Liver (tissue), 3 donors: ENCODE measurements around the gene C1QTNF12.

Experiments
- CTCF ChIP-seq: fragments of 150-350 bp; IDR thresholded peaks from 2 replicates; pipeline ENCODE4 v1.5.1; 2017; ENCODE audit warnings: improper control_type of control experiment, low read depth, low read length; ENCODE audit not compliant: missing input control
- EGR1 ChIP-seq, 2 donors: IDR thresholded peaks; 2 replicates each; pipeline ENCODE4 v1.6.1; 2016 to 2018; ENCODE audit warnings: antibody characterized with exemption in 2 of 2, low read depth in 2 of 2
- FOXA1 ChIP-seq: IDR thresholded peaks from 2 replicates; pipeline ENCODE4 v1.6.1; 2016; ENCODE audit warnings: antibody characterized with exemption
- GABPA ChIP-seq, 2 donors: IDR thresholded peaks in 1 of 2; conservative IDR thresholded peaks in 1 of 2; 2 replicates each; pipeline ENCODE4 v1.6.1; 2016; ENCODE audit warnings: antibody characterized with exemption in 2 of 2, mild to moderate bottlenecking in 1 of 2, moderate library complexity in 1 of 2
- JUND ChIP-seq, 2 donors: IDR thresholded peaks; 2 replicates each; pipeline ENCODE4 v1.6.1; 2016; ENCODE audit warnings: antibody characterized with exemption in 2 of 2
- MAX ChIP-seq: IDR thresholded peaks from 2 replicates; pipeline ENCODE4 v1.6.1; 2016; ENCODE audit warnings: antibody characterized with exemption
- RXRA ChIP-seq, 2 donors: IDR thresholded peaks; 2 replicates each; pipeline ENCODE4 v1.6.1; 2017 to 2018; ENCODE audit warnings: antibody characterized with exemption in 2 of 2, mild to moderate bottlenecking in 1 of 2
- SP1 ChIP-seq: IDR thresholded peaks from 2 replicates; pipeline ENCODE4 v1.6.1; 2018; ENCODE audit warnings: antibody characterized with exemption, mild to moderate bottlenecking
- TAF1 ChIP-seq: conservative IDR thresholded peaks from 2 replicates; pipeline ENCODE4 v1.6.1; 2016; ENCODE audit warnings: antibody characterized with exemption, mild to moderate bottlenecking
- ZBTB33 ChIP-seq: IDR thresholded peaks from 2 replicates; pipeline ENCODE4 v1.6.1; 2016; ENCODE audit warnings: antibody characterized with exemption
- donor health status: healthy.
- donor health status: healthy.

- TF ChIP-seq GABPA (IDR thresholded peaks at IDR 0.05 in 1 of 2, conservative IDR thresholded peaks at IDR 0.05 in 1 of 2) (no peak), CTCF (no peak), MAX (no peak), SP1 (no peak), ZBTB33 (no peak), FOXA1 (no peak), TAF1 (no peak), JUND (IDR thresholded peaks at IDR 0.05) (no peak), EGR1 (IDR thresholded peaks at IDR 0.05; ENCODE audit: low read depth in 2 of 2) (no peak), RXRA (IDR thresholded peaks at IDR 0.05) (no peak)
These were observed 17.8 kb downstream of the C1QTNF12 start for GRCh38 chr1:1228596-1229321.
